ENCODE data around the gene POLD2. TPM values are rescaled to one million over a fixed set of nuclear protein-coding genes. Genes with fewer than 3 reads are reported as not detected.

The POLD2 gene
- total and polyA plus RNA-seq, 2 of the 13 experiments (the other 11 are each of a cell fraction or from before 2014, with no cell fraction given), result 87.6 to 95.1 TPM

- CTCF ChIA-PET (ENCODE audit: low intra/inter-chr PET ratio, low total read pairs), result no interaction called here
- Histone ChIP-seq H4K20me1 (ENCODE audit: insufficient read depth, low read length) (no peaks in the 10 kb centered on the region), H3K9ac (ENCODE audit: insufficient read depth, low read depth, low read length) (no peak overlapping the region), H3K9me3 (ENCODE audit: low read length) (no peaks in the 10 kb centered on the region), H3K27ac (ENCODE audit: extremely low read length, insufficient read depth, low read length) (no peak overlapping the region), H3K79me2 (ENCODE audit: insufficient read depth, low read length) (no peaks in the 10 kb centered on the region), H3K4me2 (ENCODE audit: low read depth, low read length) (no peak overlapping the region), H3K36me3 (replicated peaks in 1 of 2; ENCODE audit: control insufficient read depth in 1 of 2, insufficient read depth in 2 of 2, low read length in 2 of 2) (no peaks in the 10 kb centered on the region), H3K4me3 (replicated peaks in 1 of 3; ENCODE audit: insufficient read depth in 1 of 3, low read depth in 2 of 3, low read length in 3 of 3) (no peak overlapping the region), H3K27me3 (ENCODE audit: control insufficient read depth in 1 of 2, insufficient read depth in 2 of 2, low read length in 2 of 2) (peaks cover 0 to 8% of the 10 kb centered on the region in 2 experiments; a peak in 2 of 5 replicates), H2AFZ (ENCODE audit: low read length) (no peak overlapping the region), H3K4me1 (ENCODE audit: insufficient read depth, low read length) (no peaks in the 10 kb centered on the region)
- intact Hi-C loops (cut with micrococcal nuclease; ENCODE audit: unreplicated experiment), result no loop called here
- ATAC-seq (no peak), DNase-seq (ENCODE audit: low spot score) (no peak), FAIRE-seq (no peak)
- POLR2A ChIA-PET, result no interaction called here
- BruUV-seq (replicated peaks), result no TSS peak
- 59% methylated on average over 3 of the region's 4 CpGs for WGBS (ENCODE audit: low lambda C conversion rate)
- in situ Hi-C loops (cut with HindIII; ENCODE audit: extremely low pct_ligation_motif_present, low pct_unique_long_range_greater_than_20kb), result no loop called here
- TF ChIP-seq ZSCAN22 (CRISPR knock-in tag; IDR thresholded peaks at IDR 0.05) (no peak), RCOR2 (CRISPR knock-in tag; IDR thresholded peaks at IDR 0.05) (no peak), SRF (IDR thresholded peaks at IDR 0.05; ENCODE audit: low read depth, low read length) (no peak), WIZ (CRISPR knock-in tag; IDR thresholded peaks at IDR 0.05) (no peak), ZBTB7B (CRISPR knock-in tag; IDR thresholded peaks at IDR 0.05) (no peak), ZNF234 (CRISPR knock-in tag; conservative IDR thresholded peaks at IDR 0.05) (no peak), ZHX1 (CRISPR knock-in tag; IDR thresholded peaks at IDR 0.05; ENCODE audit: low read depth) (no peak), ZNF770 (CRISPR knock-in tag; IDR thresholded peaks at IDR 0.05) (no peak), KDM4B (CRISPR knock-in tag; IDR thresholded peaks at IDR 0.05) (no peak), CHD2 (IDR thresholded peaks at IDR 0.05; ENCODE audit: low read depth, low read length) (no peak), REPIN1 (CRISPR knock-in tag; IDR thresholded peaks at IDR 0.05; ENCODE audit: borderline replicate concordance, low read depth) (no peak), ZNF17 (CRISPR knock-in tag; IDR thresholded peaks at IDR 0.05) (no peak), RARG (CRISPR knock-in tag; IDR thresholded peaks at IDR 0.05; ENCODE audit: low read depth) (no peak)
Observed at GRCh38 chr7:44142028-44142427, 18.7 kb upstream of the POLD2 start.
